ENCODE measurements around the gene C16orf46.

GRCh38 chr16:81040131-81040530 is 36.9 kb downstream of the C16orf46 start:
- TF ChIP-seq CTCF (IDR thresholded peaks at IDR 0.05) (no peak), EP300 (IDR thresholded peaks at IDR 0.05) (no peak), POLR2A (IDR thresholded peaks at IDR 0.05) (no peak), POLR2AphosphoS5 (IDR thresholded peaks at IDR 0.05) (no peak)

All from upper lobe of left lung (tissue), 4 donors.